Activated CD4-positive, alpha-beta T cell treated with anti-CD3 and anti-CD28 coated beads for 1 hour (primary cell): ENCODE measurements around the gene CELF2.
A peak's percentile ranks its signal among the peaks of the same experiment; 100 is the strongest.
"Not testable (repeated sequence)": the region's sequence is repeated elsewhere in the genome, so short reads cannot be mapped to it uniquely, and the experiment has no call there.

Experiments
- DNase-seq: peaks from one replicate; pipeline ENCODE4 v3.0.0-alpha.2; 2020

Gene CELF2

DNA sequence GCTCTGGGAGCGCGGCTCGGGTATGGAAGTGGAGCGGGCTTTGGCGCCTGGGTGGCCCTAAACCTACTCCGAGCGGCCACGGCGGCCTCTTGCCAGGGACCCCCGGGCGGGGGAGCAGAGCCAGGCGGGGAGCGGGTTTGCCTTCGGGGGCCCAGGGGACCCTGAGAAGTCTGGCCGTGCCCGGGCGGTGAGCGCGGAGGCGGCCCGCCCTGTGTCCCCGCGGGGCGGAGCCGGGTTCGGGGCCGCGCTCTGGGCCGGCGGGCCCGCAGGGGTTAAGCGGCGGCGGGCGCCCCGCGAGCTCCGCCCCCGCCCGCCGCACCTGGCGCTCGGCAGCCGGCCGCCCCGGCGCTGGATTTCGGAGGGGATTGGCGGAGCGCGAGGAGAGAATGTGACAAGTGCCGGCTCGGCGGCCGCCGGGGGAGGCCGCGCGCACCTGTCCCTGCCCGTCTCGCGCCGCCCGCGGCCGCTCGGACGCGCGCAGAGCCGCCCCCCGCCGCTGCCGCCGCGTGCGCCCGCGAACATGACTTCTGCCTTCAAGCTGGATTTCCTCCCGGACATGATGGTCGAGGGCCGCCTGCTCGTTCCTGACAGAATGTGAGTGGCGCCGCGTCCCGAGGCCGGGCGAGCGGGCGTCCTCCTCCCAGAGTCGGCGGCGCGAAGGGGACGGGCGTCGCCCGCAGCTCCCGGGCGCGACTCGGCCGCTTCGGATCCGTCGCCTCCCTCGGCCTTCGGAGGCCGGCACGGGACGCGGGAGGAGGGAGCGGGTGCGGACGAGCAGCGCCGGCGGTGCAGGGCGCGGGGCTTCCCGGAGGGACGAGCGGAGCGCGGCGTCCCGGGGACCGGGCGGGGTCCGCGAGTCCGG, at the start of gene CELF2:
TSS of gene CELF2 (plus strand) at position 303 of the 862 bp plus-strand sequence. CDS start at position 521, 218 bp downstream.
- DNase-seq: peak; percentile 33

- no peak for DNase-seq
Observed at GRCh38 chr10:10968257-10968588, 49.4 kb upstream of the CELF2 start.

- DNase-seq: no peak
Observed at GRCh38 chr10:10973310-10973709, 44.4 kb upstream of the CELF2 start.

GRCh38 chr10:10975647-10976046, 42.0 kb upstream of the CELF2 start:
- no peak for DNase-seq

DNA sequence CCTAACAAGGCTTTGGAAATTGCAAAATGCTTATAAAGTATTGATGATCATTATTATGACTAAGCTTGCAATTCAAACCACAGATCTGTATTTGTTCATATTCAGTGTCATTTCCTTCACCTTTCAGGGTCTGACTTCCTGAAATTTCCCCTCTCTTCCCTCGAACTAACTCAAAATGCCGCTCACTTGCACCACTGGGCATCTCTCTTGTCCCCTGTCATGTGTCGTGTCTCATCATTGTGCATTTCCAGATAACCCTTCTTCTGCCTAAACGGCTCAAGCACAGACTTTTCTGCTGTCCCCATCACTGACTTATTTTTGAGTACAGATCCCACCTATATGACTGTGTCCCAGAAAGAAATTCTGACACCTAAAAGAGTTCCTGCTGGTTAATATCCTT, 41.0 kb upstream of the CELF2 start:
- DNase-seq: no peak

DNA sequence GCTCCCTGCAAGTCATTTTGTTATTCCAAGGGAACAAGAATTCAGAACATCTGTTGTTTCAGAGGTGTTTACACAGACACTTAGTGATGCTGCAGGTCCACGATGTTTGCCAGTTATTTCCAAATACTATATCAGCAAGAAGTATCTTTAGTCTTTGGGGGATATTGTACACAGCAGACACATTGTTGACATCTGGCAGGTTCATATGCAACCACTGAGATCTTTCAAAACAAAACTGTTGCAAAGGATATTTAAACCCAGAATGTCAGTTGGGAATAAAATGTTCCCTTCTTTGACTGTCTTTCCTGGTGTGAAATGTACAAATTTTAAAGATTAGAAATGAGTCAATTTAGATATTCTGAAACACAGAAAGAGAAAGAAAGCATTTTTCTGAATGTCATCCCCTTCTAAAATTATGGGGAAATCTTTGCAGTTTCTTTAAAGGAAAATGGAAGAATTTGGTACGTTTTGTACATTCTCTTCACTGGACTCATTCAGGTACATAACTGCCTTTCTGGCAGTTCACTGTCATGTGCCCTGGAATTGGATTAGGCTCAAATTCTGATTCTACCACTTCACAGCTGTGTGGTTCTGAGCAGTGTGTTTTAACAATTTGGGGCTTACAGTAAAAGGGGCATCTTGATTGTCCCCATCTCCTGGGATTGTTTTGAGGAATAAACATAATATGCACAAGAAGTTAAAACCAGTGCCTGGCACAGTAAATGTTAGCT, 40.3 kb upstream of the CELF2 start:
- no peak for DNase-seq

GRCh38 chr10:10977978-10978377, 39.7 kb upstream of the CELF2 start:
- DNase-seq: no peak

GRCh38 chr10:10985361-10985760, 32.3 kb upstream of the CELF2 start:
- no peak for DNase-seq

DNA sequence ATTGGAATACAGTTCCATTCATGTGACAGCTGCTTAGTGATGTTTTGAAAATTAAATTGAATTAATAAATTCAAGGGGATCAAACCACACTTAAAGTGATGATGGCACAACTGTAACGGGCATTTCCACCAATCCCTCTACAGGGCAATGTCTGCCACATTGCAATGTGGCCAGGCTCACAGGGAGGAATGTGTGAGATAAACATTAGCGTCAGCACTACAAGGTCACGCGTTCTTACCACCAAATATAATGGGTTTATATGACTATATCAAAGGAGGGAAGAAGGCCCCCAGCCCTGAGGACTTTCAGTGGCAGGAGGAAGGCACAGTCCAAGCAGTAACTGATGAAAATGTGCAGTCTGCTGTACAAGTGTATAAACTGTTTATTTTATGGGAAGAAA, 31.1 kb upstream of the CELF2 start:
- DNase-seq: no peak

DNA sequence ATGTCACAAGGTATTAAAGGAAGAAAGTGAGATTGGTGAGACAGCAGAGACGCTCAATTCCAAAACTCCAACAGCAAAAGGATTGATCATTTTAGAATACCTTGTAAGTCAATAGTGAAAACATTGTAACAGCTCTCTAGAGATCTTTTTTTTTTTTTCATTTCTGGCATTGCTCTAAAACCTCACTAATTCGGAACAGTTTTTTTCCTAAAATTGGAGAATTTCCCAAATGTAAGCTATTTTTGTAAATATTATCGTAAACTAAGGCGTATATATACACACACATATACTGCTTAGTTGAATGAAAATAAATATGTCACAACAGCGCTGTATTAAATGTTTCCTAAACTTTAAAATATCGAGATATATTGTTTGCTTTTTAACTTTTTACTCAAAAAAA, 30.6 kb upstream of the CELF2 start:
- DNase-seq: no peak

- DNase-seq: no peak
Observed at GRCh38 chr10:10989669-10990068, 28.0 kb upstream of the CELF2 start.

- DNase-seq: no peak
Observed at GRCh38 chr10:10991144-10991543, 26.5 kb upstream of the CELF2 start.

DNA sequence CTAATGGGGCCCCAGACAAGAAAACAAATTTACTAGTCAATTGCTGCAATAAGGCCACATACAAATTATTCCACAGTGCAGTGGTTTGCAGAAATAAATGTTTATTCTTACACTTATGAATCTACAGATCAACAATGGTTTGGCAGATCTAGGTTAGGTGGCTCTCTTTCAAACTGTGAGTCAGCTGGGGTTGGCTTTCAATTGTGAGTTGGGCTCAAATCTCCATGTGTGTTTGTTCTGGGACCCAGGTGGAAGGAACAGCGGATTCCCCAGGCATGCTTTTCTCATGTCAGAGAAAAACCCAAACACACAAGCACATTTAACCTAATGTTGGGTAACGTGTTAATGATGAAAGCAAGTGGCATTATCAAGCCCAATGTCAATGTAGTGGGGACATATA, 25.6 kb upstream of the CELF2 start:
- DNase-seq: no peak

- no peak for DNase-seq
Observed at GRCh38 chr10:10992961-10993714, 24.5 kb upstream of the CELF2 start.

DNA sequence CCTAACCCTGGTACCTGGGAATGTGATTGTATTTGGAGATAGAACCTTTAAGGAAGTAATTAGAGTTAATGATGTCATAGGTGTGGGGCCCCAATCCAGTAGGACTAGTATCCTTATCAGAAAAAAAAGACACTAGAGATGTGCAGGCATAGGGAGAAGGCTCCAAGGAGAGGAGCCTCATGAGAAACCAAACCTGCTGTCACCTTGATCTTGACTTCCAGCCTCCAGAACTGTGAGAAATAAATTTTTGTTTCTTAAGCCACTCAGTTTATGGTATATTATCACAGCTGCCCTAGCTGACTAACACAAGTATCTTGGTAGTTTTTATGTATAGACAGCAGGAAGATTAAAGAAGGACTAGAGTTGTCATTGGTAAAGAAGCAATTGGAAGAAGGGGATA, 23.9 kb upstream of the CELF2 start:
- DNase-seq: no peak

GRCh38 chr10:10994360-10994759, 23.3 kb upstream of the CELF2 start:
- no peak for DNase-seq

GRCh38 chr10:10995120-10995519, 22.6 kb upstream of the CELF2 start:
- no peak for DNase-seq

GRCh38 chr10:10996966-10997620, 20.6 kb upstream of the CELF2 start:
- DNase-seq: no peak

DNA sequence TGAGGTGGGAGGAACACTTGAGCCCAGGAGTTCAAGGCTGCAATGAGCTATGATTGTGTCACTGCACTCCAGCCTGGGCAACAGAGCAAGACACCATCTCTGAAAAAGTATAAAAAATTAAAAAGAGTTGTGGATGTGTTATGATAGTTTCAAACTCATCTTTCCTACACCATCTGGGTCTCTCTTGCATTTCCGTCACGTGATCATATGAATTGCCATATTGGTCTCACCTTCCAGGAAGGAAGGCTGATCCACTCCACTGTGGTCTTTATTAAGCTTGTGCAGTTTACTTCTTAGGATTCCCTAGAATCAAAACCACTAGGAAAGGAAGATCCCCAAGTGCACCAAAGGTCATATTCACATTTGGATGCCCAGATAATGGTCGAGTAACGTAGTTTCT, 18.2 kb upstream of the CELF2 start:
- DNase-seq: not testable (repeated sequence)

DNA sequence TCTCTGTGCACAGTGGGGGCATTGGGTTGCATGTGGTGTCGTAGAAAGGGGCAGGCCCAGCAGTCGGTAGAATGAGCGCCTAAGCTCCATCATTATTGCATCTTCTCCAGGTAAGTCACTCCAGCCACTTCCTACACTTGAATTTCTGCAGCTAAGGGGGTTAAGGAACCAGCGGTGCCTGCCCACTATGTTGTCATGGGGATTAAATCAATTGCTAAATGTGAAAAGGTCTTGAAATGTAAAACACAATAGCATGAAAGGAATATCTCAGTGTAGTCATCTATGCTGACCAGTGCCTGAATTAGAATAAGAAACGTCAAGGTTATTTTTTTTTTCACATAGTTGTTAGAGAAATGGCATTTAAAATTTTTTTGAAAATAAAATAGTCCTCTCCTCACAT, 15.2 kb upstream of the CELF2 start:
- no peak for DNase-seq

DNA sequence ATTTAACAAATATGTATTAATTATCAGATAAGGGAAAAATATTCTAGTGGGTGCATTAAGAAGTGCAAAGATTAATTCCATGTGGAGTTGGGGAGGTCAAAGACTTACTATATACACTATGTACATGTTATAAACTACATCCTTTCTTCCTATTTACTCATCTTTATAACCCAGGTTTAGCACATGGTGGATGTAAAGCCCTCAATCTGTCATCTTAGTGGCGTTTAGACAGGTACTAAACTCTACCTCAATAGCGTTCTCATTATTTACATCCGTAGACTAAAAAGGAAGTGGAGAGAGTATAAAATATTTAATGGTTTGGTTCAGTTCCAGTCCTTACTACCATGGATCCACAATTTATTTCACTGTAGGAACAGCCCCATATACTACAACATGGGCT, 14.8 kb upstream of the CELF2 start:
- DNase-seq: no peak

GRCh38 chr10:11003679-11004078, 14.0 kb upstream of the CELF2 start:
- no peak for DNase-seq
